ENCODE measurements around the gene OTOGL.
"Not testable (repeated sequence)": the region's sequence is repeated elsewhere in the genome, so short reads cannot be mapped to it uniquely, and the experiment has no call there.

The OTOGL gene

DNA sequence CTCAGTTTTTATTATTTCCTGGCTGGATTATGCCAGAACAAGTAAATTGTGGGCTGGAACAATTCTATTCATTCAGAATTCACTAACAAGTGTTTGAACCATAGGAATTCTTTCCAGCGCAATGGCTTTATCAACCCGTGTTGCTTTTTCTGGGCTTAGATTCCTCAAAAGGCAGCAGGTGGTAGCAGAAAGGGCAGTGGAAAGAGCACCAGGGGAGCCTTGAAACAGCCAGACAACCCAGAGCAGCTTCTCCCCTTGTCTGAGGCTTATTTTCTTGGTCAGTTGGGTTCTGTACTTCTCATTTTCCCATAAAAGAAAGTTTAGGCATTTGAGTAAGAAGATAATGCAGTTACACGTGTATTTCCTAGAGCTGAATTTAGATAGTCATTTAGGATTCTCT is 130.7 kb downstream of the OTOGL start:
- DNase-seq (ENCODE audit: low read depth in 2 of 2): no peak

DNA sequence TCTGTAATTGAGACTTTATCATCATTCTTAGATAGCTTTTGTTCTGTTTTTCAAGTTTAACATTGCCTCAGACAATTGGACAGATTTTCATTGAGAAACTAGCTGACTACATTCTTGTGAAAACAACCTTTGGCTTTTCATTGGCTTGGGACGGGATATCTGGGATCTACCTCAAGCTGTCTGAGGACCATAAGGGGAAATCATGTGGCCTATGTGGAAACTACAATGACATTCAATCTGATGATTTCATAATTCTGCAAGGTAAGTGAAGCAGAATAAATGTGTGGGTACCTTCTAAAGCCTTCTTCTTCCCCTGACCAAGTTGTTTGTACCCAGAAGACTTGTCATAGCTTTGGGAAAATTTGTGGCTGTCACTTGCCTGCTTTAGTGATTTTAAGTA is 133.5 kb downstream of the OTOGL start:
- DNase-seq (ENCODE audit: low read depth in 2 of 2): no peak

DNA sequence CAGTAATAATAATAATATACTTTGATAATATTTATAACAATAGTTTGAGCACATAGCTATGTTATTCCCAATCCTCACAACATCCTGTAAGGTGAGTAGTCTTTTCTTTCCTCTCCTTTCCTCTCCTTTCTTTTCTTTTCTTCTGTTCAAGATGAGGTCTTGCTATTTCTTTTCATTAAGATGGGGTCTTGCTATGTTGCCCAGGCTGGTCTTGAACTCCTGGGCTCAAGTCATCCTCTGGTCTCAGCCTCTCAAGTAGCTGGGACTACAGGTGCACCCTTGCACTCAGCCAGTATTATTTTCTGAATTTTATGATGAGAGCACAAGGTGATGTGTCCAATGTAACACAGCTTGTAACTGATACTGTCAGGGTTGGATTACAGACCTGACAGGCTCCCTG is 134.6 kb downstream of the OTOGL start:
- no peak for DNase-seq (ENCODE audit: low read depth in 2 of 2)

DNA sequence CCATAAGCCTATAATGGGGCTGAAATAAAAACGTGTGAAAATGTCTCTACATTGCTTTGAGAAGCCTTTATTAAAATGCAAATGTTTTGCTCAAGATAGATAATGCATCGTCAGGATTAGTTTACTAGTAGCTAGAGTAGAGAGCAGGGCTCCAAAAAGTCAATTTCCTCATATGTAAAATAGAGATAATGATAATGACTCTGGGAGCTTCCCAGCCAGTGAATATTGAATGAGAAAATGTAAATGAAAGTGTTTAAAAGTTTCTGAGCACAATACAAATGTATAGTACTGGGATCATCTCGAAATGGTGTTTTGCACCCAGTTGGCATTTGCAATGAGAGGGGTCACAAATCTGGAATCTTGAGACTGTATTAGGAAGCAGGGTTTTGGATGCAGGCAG is 135.3 kb downstream of the OTOGL start:
- DNase-seq (ENCODE audit: low read depth in 2 of 2): no peak

DNA sequence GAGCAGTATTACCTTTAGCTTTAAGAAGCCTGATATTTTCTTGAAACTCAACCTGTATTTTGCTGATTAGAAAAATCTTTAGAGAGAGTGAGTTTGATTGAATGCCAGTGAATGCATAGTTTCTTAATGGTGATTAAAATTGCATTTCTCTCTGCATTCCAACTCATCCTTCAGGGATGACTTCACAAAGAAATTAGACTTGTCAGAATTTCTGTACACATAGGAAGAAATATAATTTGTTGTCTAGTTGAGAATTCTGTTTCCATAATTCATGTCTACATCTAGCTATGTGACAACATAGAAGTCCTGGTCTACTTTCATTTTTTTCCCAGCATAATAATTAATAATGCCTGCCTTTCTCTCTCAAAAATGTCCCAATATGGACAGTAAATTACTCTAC is 136.6 kb downstream of the OTOGL start:
- DNase-seq (ENCODE audit: low read depth in 2 of 2): no peak

DNA sequence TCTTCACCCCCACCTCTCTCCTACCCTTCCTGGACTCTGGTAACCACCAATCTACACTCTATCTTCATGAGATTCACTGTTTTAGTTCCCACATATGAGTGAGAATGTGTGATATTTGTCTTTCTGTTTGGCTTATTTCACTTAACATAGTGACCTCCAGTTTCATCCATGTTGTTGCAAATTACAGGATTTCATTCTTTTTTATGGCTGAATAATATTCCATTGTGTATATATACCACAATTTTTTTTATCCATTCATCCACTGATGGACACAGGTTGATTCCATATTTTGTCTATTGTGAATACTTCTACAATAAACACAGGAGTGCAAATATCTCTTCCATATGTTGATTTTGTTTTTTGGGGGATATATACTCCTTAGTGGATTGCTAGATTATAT is 140.5 kb downstream of the OTOGL start:
- DNase-seq (ENCODE audit: low read depth in 2 of 2): no peak

DNA sequence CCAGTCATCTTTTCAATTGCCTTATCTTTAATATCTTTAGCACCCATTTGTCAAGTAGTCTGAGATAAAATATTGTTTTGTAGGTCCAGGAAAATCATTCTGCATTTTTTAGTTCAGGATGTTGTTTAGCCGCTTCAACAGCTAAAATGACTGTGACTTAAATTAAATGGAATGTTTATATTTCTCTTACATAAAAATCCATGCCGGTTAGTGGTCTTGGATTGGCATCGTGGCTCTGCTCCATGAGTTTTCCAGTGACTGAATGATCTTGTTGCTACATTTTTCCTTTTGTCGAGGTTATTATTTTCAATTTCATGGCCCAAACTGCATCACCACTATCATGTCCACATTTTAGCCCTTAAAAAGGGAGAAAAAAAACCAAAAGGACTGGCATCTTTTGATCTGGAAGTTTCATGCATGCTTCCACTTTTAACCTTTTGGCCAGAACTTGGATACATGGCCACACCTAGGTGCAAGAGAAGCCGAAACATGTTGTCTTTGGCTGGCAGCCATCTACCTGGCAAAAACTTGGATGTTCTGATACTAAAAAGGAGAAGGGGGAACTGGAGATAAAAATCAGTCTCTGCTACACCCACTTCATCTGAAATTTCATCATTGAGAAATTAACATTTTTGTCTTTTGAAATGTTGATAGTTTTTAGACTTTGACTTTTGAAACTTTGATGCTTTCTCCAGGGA is 142.4 kb downstream of the OTOGL start:
- no peak for DNase-seq (ENCODE audit: low read depth in 2 of 2)

DNA sequence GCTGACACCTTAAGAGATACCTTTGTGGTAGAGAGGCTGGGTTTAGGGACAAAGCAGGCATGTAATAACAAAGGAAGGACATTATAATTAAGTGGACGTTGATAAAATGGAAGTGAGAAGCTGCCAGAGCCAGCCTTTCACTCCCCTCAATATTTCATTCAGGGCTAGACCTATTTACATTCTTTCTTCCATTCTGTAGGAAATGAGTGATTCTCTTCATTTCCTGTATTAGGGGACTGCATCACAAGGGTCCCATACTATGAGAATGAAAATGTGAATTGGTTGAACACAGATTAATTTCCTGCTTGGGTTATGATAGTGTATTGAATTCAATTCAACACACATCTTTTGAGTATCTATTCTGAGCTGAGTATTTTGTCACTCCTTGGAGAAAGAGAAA is 143.0 kb downstream of the OTOGL start:
- DNase-seq (ENCODE audit: low read depth in 2 of 2): no peak

DNA sequence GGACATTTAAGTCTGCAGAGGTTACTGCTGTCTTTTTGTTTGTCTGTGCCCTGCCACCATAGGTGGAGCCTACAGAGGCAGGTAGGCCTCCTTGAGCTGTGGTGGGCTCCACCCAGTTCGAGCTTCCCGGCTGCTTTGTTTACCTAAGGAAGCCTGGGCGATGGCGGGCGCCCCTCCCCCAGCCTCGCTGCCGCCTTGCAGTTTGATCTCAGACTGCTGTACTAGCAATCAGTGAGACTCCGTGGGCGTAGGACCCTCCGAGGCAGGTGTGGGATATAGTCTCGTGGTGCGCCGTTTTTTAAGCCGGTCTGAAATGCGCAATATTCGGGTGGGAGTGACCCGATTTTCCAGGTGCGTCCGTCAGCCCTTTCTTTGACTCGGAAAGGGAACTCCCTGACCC is 150.2 kb downstream of the OTOGL start:
- not testable (repeated sequence) for DNase-seq (ENCODE audit: low read depth in 2 of 2)

DNA sequence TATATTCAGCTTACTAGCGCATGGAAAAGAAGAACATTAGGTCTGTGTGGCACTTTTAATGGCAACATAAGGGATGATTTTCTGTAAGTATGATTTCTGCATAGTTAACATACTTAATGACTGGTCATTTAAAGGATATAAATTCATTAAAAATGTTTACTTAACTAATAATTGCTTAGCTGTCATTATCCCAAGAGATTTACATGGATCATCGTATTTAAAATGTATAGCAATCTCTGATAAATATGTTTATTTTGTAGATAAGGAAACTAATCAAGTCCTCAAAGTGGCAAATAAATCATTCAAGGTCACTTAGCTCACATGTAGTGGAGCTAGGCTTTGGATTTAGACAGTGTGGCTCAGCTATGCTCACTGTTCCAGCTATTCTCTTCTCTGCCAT is 158.6 kb downstream of the OTOGL start:
- no peak for DNase-seq (ENCODE audit: low read depth in 2 of 2)

DNA sequence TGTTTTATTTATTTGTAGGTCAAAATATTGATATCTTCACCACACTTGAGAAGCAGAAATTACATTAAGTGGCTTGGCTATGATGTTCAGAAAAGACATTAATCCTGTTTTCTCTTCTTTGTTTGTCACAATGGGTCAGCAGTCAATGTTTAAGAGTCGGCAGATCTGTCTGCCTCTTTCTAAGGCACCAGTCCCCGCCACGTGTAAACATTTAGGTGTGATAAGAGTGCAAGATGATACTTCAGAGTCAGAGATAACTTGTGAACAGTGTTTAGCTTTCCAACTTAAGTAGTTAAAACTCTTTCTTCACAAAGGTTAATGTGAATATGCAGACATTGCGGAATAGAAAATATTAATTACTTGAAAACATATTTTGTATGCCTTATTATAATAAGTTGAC is 160.9 kb downstream of the OTOGL start:
- DNase-seq (ENCODE audit: low read depth in 2 of 2): no peak

DNA sequence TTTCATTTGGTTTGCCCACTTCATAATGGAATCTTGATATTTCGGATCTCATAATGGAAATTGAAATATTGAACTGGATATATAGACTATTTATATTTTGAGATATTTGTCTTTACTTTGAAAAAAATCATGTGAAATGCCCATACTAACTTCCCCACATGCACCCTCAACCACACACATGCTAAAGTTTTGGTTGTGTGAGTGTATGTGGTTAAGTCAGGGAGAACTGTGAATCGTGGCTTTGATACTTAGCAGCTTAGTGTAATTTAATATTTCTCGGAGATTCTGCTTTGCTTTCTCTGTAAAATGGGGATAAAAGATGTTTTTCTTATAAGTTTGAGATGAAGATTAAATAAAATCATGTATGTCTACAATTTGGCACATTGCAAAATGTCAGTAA is 162.1 kb downstream of the OTOGL start:
- DNase-seq (ENCODE audit: low read depth in 2 of 2): no peak

DNA sequence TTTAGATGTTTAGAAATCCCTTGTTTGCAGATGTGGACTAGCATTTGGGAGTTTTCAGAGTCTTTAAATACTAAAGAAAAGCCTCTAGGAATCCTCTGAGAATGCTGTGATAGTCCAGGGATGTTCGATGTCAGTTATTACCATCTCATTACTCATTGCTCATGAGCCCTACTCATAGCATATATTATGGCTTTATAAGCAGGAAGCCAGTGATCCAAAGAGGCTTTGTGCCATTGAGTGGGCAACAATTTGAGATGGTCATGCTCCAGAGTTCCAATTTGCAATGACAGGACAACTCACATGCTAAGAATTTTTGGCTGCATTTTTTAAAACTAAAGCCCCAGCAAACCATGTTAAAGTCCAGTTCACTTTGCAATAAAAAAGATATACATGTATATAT is 163.0 kb downstream of the OTOGL start:
- no peak for DNase-seq (ENCODE audit: low read depth in 2 of 2)

DNA sequence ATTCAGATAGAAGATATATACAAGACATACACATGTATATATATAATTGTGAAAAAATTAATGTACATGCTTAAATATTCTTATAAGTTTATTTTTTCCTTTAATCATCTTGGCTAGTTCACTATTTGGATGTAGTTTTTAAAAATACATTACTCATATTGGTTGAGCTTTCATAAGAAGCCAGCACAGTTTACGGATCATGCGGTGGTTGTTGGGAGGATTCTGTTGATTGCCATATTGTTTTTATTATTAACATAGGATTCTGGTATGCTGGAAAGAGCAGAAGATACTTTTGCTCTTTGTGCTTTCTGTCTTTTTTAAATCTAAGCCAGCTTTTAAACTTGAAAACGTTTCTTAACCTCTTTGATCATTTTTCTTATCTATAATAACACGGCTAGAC is 163.4 kb downstream of the OTOGL start:
- DNase-seq (ENCODE audit: low read depth in 2 of 2): no peak

DNA sequence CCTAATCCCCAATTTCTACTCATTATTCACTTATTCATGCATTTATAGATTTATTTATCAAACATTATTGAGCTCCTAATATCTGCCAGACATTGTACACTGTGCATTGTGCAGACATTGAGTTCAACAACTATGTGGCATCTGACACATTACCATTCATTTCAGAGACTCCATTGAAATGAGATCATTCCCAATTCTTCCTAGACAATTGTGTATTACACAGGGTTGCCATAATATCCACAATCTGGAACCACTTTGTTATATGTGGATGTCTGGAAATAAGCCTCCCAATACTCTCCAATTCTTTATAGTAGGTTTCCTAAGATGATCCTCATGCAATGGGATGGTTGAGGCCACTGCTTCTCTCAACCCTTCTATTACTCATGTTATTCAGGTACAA is 165.0 kb downstream of the OTOGL start:
- no peak for DNase-seq (ENCODE audit: low read depth in 2 of 2)

DNA sequence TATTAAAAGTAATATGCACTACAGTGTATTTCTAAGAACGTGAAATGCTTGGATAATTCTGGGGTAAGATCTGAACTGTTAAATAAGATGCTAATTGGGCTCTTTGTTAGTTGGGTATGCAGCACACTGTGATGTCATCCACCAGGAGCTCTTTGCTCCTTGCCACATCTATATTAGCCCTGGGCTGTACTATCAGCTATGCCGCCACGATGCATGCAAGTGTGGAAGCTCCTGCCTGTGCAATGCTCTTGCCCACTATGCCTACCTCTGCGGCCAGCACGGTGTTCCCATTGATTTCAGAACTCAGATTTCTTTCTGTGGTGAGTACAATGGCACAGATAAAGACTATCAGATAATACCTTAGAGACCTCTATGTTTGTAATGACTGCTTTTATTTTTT is 165.6 kb downstream of the OTOGL start:
- DNase-seq (ENCODE audit: low read depth in 2 of 2): no peak

DNA sequence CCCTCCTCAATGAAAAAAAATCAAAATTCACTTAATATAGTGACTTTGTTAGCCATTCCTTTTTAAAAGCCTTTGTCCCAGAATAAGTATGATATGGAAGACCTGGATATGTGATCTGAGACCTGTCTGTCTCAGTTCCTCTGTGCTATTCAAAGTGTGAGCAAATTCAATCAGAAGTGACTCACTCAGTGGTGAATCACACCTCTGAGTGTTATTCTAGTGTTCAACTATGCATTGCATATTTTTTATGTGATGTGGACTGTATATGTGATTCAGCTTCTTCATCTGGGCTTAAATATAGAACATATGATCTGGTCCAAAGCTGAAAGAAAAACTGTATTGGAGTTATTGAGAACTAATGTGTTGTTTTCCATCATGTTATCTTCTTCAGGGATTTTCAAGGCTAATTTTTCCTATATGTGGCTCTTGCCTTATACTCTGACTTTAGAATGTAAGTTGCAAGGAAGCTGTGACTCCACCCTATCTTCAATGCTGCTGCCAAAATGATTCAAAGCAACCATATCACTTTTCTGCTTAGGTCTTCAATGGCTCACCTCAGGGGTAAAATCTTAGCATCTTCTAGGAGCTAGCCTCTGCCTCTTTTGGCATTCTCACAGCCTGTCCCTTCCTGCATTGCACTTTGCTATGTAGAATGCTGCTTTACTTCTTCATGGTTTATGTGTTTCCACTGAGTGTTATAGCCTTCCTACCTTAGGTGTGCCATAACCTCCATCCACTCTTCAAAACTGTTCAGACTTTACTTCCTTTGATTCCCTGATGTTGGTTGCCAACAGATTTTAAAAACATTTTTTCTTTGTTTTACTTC is 169.8 kb downstream of the OTOGL start:
- DNase-seq (ENCODE audit: low read depth in 2 of 2): no peak

DNA sequence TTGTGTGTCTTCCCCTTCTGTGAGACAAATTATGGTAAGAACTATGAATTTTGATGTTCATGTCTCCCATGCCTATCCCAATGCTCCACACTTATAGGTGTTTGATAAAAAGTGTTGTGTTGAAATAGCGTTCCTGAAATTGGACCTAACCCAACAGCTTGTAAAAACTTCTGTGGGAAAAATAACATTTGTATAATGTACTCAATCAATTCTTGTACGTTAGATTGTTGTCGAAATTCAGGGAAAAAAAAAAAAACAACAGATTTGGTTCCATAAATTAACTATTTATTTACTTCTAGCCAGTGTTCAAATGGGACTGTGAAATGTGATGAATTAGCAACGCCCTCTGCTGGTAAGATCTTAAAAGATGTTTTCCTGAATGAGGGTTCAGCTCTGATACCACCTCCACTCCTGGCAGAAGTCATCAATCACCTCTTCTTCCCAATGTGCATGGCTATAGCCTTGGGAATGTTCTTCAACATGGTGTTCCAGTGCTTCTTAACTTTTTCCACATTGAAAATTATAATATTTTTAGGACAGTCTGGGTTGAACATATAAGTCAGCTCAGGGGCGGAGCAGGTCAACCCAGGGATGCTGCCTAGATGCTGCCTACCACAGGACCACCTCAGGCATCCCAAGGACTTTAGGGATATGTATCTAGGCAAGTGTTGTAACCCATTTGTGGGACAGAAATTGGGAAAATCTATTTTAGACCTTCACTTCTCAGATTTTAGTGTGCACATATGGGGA is 170.6 kb downstream of the OTOGL start:
- no peak for DNase-seq (ENCODE audit: low read depth in 2 of 2)

DNA sequence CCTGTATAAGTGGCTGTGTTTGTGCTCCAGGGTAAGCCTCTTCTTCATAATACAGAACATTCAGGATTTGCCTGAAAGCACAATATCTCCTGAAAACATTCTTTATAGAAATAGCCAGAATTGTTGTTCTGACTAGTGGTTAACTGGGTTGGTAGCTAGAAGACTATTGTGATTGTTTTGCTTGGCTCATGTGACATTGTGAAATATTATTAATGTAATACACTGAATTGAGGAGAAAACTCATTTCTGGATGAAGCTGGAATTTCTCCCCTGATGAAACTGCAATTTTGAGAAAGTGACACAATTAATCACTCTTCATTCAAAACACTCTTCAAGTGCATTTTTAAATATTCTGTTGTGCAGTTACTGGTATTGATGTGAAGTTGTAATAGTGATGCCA is 172.4 kb downstream of the OTOGL start:
- no peak for DNase-seq (ENCODE audit: low read depth in 2 of 2)

DNA sequence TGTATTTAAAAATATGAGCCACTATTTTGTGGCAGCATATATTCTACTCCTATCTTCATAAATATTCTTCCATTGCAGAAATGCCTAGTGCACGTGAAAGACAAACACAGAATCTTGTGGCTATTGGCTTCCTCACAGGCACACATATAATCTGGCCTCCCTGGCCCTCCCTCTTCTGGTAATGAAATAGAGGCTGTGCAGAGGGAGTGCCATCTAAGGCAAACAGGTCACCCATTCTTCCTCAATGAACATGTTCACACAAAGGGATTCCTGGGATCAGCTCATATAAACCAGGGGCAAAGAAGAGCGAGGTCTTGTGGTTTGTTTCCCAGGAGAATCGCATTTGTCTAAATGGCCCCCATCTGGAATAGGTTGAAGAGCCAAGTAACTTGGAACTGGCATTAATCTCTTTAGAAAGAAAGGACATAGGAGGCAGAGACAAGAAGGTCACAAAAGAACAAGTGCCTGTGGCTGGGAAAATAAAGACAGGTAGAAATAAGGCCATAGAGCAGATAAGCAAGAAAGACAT is 173.1 kb downstream of the OTOGL start:
- no peak for DNase-seq (ENCODE audit: low read depth in 2 of 2)

DNA sequence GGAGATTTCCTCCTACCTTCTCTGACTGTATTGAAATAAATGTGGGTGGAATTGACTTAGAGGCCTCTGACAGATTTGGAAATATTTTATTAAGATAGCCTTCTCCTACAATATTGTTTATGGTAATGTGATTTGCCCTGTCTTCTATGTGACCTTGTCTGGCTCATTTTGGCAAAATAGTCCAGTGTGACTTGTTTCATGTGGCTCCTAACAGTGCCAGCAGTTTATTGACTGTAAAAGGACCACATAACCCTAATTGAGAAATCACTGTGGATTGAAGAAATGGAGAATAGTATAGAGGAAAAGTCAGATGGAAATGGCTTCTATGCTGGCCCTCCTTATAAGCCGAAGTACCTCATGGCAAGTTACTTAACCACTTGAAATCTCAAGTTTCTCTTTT is 173.8 kb downstream of the OTOGL start:
- DNase-seq (ENCODE audit: low read depth in 2 of 2): no peak

DNA sequence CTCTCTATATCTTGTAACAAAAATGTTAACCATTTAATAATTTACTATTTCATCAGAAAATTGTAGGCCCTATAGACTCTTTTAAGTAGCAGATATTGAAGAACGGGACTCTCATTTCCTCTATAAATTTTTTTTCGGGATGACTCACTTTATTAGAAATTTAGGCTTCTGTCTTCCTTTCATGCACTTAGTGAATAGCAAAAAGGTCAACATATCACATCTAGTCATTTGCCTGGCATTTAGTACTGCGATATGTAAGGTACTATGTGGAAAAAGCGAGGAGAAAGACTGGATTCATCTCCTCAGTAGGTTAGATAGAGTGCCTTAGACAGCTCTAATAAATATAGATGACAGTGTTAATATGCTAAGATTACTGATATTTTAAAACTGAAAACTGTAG is 178.4 kb downstream of the OTOGL start:
- no peak for DNase-seq (ENCODE audit: low read depth in 2 of 2)

DNA sequence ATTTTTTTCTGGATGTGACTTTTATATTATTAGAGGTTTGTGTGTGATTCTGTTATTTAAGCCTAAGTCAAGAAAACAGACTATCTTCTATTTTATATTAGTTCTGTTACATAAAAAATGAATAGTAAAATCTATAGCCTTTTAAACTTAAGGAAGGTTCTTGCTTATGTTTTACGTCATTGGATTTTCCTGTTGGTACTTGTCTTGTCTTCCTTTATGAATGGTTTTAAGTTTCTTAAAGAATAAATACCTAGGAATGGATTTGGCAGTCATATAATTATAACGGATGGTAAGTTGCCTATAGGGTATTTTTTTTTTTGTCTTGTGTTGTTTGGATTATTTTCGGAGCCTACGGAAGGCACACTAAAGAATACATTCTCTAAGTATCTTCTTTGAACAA is 182.9 kb downstream of the OTOGL start:
- no peak for DNase-seq (ENCODE audit: low read depth in 2 of 2)

Data from stimulated activated CD8-positive, alpha-beta memory T cell treated with anti-CD3 and anti-CD28 coated beads, Interleukin-2, amount 100 ng/mL, for 1 hour (primary cell).